GM19025 (cell line): ENCODE data around the gene SLC38A1.

Experiments
- ATAC-seq: cut with Tn5 transposase; IDR thresholded peaks from one replicate; pipeline ENCODE4 v1.9.1; 2021; ENCODE audit warnings: mild to moderate bottlenecking, low read depth, moderate library complexity; ENCODE audit not compliant: unreplicated experiment

SLC38A1 gene

DNA sequence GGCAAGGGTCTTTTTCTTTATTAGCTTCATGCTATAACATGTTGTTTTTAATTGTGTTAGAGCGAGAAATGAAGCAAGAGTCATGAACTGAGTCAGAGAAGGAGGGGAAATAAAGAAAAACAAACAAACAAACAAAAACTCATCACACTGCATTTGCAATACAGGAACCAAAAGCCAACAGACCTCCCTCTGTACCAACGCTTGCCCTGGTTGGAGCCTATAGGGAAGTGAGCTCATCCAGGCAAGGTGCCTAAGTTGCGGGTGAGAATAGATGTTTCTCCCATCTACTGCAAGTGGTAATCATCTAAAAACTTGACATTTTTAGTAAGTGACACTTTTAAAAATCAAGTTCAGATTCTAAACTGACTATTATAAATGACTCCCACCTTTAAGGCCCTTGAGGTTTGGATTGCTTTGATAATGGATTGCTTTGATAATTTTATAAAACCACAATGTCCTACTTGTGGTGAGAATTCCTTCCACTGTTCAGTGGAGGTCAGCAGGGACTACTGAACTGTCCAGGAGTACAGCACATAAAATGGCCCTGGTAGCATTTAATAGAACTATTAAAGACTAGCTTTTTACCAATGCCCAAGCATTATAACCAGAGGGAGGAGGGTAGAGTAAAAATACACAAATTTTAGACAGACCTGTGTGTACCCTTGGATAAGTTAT lies 31.3 kb downstream of the SLC38A1 start:
- no peak for ATAC-seq

- no peak for ATAC-seq
Observed at GRCh38 chr12:46234000-46234399, 34.8 kb downstream of the SLC38A1 start.

DNA sequence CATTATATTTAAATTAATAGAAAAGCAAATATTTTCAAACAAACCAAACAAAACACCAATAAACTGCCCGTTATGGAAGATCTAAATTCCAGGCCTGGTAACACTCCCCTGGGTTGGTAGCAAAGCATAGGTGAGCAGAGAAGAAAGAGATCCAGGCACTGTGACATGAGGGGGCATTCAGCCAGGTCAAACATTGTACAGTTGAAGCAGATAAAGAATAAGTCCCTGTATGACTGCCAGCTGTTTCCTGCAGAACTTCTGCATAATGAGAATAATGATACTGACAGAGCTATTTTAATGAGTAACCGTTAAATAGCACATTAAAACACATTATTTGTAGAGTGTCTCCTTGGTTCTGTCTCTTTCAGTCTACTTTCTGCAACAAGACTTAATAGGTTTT lies 35.4 kb downstream of the SLC38A1 start:
- ATAC-seq: no peak

DNA sequence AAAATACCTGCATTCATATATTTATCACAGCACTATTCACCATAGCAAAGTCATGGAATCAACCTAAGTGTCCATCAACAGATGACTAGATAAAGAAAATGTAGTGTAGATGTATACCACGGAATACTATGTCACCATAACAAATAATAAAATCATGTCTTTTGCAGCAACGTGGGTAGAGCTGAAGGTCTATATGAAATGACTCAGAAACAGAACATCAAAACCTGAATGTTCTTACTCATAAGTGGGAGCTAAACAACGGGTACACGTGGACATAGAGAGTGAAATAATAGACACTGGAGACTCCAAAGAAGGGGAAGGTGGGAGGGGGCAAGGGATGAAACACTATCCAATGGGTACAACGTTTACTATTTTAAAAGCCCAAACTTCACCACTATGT lies 37.9 kb downstream of the SLC38A1 start:
- no peak for ATAC-seq

DNA sequence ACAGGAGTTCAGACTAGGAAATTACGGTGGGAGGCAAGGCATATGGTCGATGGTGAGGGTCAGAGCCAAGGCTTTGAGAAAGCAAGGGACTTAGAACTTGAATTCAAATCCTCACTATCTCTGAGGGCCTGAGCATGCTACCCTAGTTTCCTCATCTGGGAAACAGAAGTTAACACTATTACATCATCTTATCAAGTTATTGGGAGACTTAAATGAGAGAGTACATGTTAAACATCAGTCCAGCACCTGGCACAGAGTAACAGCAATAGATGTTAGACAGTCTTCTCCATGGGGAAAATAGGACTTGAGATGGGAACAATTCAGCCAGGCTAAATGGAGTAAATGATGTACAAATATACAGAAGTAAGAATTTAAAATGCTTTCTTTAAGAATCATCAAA lies 38.5 kb downstream of the SLC38A1 start:
- ATAC-seq: no peak

DNA sequence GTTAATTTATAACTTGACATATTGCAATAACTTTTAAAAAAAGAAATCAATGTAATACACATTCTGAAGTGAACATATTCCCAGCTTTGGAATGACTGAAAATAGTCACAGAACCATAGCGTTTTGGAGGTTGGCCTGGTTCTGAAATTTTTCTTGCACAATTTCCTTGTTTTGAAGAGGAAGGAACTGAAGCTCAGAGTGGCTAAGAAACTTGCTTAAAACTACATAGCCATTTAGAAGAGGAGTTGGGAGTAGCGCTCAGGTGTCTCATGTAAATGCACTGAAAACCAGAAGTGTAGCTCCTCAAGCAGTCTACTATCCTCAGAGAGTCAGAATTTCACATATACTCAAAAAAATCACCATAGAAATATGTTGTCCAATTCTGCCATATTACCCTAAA lies 41.2 kb downstream of the SLC38A1 start:
- ATAC-seq: no peak

DNA sequence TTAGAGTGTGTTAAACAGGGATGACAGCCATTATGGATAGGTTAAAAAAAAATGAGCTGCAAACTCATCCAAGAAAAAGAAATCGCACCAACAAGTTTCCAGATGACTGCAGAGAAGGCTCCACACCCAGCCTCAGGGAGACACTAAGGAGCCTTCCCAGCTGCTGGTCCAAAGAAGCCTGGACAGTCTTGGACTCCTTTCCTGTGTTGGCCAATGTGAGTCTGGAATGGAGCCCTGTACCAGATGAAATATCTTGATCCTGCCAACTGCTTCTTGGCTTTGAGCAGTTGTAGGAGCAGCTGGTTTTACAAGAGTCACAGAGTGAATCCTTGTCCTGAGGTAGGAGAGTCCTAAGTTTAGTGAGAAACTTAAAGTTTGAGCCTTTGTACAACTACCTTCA lies 44.5 kb downstream of the SLC38A1 start:
- ATAC-seq: no peak

- no peak for ATAC-seq
Observed at GRCh38 chr12:46223047-46223446, 45.8 kb downstream of the SLC38A1 start.

DNA sequence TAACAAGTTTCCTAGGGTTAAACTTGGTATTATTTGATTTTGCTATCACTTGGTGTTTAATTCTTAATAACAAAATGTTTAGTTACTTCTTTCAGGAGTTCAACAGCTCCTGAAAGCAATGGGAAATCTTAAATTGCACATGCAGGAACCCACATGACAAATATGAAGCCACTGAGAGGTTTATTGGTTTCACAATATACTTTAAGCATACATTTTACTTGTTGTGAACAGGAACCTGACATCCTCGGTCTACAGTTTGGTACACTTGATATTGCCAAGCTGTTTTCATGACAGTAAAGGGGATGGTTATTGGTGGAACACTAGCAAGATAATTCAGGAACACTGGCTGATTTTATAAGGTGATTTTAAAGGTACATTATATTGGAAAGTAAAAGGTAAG lies 46.2 kb downstream of the SLC38A1 start:
- no peak for ATAC-seq

- no peak for ATAC-seq
Observed at GRCh38 chr12:46221255-46222128, 47.4 kb downstream of the SLC38A1 start.

DNA sequence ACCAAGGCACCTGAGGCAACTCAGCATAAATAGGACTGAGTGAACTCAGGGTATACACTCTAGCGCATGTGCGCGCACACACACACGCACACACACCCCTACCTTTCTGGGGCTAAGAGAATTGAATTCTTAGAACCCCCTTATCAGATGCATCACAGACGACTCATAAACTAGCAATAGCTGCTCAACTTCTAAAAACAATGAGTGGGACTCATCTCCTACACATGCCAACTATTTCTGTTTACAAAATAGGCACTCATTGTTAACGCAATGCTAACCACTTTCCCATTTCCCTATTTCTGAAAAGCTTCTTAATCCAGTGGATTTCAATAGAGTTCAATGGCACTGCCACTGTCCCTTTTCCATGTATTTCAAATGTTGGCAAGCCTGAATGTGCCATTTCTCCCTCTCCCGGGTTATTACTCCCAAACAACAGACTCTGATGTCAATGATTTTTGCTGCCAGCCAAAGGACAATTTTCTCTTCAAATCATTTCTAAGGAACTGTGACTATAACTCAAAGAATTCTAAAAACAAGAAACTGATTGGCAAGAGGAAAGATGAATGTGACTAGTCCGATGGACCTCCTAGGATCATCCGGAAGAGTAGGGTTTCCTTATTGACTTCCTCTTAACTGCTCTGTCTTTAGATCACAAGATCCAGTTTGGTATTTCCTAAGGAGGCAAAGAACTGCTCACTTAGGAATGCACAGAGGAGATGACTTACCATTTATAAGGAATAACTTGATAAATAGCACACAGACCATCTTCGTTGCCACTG lies 48.8 kb downstream of the SLC38A1 start:
- no peak for ATAC-seq

DNA sequence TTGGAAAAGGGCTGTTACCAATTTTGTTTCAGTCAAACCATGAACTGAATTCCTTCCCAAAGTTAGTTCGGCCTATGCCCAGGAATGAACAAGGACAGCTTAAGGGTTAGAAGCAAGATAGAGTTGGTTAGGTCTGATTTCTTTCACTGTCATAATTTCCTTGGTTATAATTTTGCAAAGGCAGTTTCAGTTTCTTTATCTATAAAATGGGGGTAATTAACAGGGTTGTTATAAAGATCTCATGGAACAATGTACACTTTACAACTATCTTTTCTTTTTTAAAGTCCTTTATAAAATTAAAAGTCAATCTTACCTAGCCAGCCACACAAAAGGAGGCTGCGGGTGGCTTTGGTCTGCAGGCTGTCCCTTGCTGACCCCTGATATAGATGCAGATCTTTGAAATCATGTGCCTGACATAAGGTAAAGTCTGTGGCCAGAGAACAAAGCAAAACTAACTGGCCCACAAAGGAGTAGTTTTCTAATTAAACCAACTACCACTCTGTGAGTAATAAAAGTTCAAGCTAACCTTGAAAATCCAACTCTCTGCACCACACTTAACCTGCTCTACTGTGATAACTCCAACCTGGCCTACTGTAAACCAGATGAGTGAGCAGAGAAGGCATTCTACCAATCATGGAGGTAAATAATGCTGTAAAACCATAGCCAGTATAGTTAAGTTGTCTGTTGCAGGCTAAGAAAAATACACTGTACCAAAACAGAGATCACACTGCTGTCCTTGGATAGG lies 49.5 kb downstream of the SLC38A1 start:
- no peak for ATAC-seq

DNA sequence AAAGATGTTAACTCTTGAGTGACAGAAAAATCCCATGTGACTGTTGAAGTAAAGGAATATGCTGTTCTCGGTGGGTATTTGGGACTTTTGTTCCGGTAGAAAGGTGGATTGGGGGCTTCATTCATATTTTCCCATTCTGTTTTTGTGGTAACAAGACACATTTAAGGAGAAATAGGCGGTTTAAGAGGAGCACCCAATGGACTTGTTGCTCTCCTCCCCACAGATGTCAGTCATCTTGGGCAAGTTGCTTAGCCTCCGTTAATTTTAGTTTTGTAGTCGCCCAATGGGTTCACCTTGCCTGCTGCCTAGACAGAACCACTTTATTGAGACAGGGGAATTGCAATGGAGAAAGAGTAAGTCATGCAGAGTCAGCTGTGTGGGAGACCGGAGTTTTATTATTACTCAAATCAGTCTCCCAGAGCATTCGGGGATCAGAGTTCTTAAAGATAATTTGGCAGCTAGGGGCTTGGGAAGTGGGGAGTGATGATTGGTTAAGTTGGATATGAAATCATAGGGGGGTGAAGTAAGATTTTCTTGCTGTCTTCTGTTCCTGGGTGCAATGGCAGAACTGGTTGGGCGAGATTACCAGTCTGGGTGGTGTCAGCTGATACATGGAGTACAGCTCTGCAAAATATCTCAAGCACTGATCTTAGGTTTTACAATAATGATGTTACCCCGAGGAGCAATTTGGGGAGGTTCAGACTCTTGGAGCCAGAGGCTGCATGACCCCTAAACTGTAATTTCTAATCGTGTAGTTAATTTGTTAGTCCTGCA lies 50.3 kb downstream of the SLC38A1 start:
- no peak for ATAC-seq

GRCh38 chr12:46217541-46218321 lies 51.1 kb downstream of the SLC38A1 start:
- peak; percentile 41 for ATAC-seq

DNA sequence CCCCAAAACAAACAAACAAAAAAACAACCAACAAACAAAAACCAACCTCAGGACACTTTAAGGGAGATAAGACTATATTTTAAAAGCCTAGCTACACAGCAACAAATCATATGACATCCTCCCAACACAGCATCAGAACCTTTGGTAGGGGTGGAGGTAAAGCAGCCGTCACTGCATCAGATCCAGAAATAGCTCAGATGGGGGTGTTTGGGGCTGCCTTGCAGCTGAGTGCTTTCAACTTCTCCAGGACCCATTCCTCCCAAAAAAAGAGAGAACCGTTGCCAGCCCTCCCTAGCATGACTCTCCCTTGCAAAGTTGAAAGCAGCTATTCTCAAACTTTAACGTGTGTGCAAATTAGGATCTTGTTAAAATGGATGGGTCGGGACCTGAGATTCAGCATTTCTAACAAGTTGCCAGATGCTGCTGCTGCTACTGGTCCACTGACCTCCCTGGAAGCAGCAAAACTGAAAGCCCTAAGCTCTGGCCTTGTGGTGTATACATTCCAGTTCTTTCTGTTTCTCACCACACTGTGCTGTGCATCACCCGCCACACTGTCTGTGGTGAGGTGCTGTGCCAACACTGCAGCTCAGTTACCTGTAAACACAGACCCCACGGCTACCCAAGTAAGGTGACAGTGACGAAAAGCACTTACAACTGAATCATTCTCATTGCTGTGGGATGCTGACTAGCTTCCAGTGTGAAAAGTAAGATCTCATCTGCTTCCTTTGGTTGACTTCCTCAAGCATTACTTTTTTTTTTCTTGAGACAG lies 54.0 kb downstream of the SLC38A1 start:
- ATAC-seq: peak; percentile 66

- ATAC-seq: no peak
Observed at GRCh38 chr12:46212108-46212982, 56.5 kb downstream of the SLC38A1 start.

- no peak for ATAC-seq
Observed at GRCh38 chr12:46210873-46211439, 57.9 kb downstream of the SLC38A1 start.
